ENCODE measurements around the gene MYO7A.

The MYO7A gene

DNA sequence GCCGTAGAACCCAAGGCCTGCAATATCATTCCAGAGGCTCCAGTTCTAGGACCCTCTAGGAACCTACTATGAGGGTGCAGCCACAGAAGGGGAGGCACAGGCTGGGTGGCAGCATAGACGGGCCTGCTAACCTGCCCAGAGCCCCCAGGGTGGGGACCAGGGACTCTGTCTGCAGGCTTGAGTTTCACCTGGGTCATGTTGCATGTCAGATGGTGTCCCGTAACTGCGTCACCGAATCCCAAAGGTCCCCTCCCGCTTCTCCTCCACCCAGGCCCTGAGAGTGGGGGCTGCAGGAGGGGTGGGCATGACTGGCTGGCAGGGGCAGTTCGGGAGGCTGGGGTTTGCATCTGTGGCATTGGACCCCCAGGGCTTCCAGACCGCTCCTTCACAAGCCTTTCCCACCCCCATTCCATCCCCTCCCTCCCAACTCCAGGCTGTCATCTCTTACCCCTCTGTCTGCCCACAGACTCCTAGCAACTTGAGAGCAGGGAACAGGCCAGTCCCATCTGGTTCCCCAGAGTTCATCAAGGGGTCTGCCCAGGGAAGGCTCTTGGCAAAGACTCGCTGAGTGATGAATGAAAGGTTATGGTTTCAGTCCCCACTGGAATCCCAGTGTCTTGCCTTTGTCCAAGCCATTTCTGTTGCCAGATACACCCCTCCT is 16.3 kb downstream of the MYO7A start:
- no peak for TF ChIP-seq EZH2 (IDR thresholded peaks at IDR 0.05; ENCODE audit: borderline replicate concordance, low read length)
- TF ChIP-seq, protein P1, sequence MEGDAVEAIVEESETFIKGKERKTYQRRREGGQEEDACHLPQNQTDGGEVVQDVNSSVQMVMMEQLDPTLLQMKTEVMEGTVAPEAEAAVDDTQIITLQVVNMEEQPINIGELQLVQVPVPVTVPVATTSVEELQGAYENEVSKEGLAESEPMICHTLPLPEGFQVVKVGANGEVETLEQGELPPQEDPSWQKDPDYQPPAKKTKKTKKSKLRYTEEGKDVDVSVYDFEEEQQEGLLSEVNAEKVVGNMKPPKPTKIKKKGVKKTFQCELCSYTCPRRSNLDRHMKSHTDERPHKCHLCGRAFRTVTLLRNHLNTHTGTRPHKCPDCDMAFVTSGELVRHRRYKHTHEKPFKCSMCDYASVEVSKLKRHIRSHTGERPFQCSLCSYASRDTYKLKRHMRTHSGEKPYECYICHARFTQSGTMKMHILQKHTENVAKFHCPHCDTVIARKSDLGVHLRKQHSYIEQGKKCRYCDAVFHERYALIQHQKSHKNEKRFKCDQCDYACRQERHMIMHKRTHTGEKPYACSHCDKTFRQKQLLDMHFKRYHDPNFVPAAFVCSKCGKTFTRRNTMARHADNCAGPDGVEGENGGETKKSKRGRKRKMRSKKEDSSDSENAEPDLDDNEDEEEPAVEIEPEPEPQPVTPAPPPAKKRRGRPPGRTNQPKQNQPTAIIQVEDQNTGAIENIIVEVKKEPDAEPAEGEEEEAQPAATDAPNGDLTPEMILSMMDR (IDR thresholded peaks at IDR 0.05; ENCODE audit: low read length), result no peak
- Histone ChIP-seq H3K4me1 (ENCODE audit: insufficient read depth, low read length, severe bottlenecking) (no peaks in the 10 kb centered on the region), H3K9me2 (ENCODE audit: low read depth, low read length) (no peaks in the 10 kb centered on the region), H3K9ac (ENCODE audit: low read length) (no peak overlapping the region), H3K4me3 (ENCODE audit: low read depth, low read length, poor library complexity, severe bottlenecking) (no peak overlapping the region), H3K4me2 (ENCODE audit: low read length) (no peak overlapping the region), H3F3A (ENCODE audit: insufficient read depth, low read length) (no peaks in the 10 kb centered on the region), H3K9me3 (ENCODE audit: low read length) (no peaks in the 10 kb centered on the region), H3K27me3 (ENCODE audit: insufficient read depth, low read length) (no peaks in the 10 kb centered on the region), H3K79me2 (ENCODE audit: insufficient read depth, low read length) (no peaks in the 10 kb centered on the region), H2AFZ (ENCODE audit: low read length) (no peak overlapping the region), H3K27ac (ENCODE audit: low read depth, low read length, poor library complexity, severe bottlenecking) (no peak overlapping the region), H4K20me1 (ENCODE audit: insufficient read depth, low read length) (no peaks in the 10 kb centered on the region), H3K36me3 (ENCODE audit: insufficient read depth, low read length) (no peaks in the 10 kb centered on the region)

DNA sequence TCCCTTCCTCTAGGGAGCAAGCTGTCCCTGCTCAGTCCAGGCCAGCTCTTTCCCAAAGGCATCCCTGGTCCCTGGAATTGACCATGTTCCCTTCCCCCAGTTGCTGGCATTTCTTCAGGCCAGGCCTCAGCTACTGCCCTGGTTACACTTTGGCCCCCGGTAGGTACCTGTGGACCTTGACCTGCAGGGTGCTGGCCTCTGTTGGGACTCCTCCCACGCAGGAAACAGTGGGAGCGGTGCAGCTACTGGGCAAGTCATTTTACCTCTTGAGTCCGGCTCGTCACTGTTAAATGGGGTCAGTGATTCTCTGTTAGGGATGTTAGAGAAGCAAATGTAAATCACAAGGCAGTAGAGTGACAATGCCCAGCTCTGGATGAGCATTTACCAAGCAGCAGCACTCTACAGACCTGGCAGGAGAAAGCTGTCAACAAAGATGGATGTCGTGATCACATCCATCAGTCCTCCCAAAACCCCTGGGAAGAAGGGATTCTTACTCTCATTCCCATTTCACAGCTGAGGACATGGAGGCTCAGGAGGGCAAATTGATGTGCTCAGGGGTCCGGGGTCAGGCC is 16.9 kb downstream of the MYO7A start:
- Histone ChIP-seq H2AFZ (ENCODE audit: low read length) (no peak overlapping the region), H3K4me3 (ENCODE audit: low read depth, low read length, poor library complexity, severe bottlenecking) (no peak overlapping the region), H3K4me2 (ENCODE audit: low read length) (no peak overlapping the region), H3K79me2 (ENCODE audit: insufficient read depth, low read length) (no peaks in the 10 kb centered on the region), H3K36me3 (ENCODE audit: insufficient read depth, low read length) (no peaks in the 10 kb centered on the region), H3F3A (ENCODE audit: insufficient read depth, low read length) (no peaks in the 10 kb centered on the region), H3K27ac (ENCODE audit: low read depth, low read length, poor library complexity, severe bottlenecking) (no peak overlapping the region), H3K4me1 (ENCODE audit: insufficient read depth, low read length, severe bottlenecking) (no peaks in the 10 kb centered on the region), H3K9ac (ENCODE audit: low read length) (no peak overlapping the region), H3K9me2 (ENCODE audit: low read depth, low read length) (no peaks in the 10 kb centered on the region), H3K27me3 (ENCODE audit: insufficient read depth, low read length) (no peaks in the 10 kb centered on the region; the same call in 1 of the 2 replicates), H4K20me1 (ENCODE audit: insufficient read depth, low read length) (no peaks in the 10 kb centered on the region), H3K9me3 (ENCODE audit: low read length) (no peaks in the 10 kb centered on the region)
- TF ChIP-seq EZH2 (IDR thresholded peaks at IDR 0.05; ENCODE audit: borderline replicate concordance, low read length), result no peak
- TF ChIP-seq, protein P1 (IDR thresholded peaks at IDR 0.05; ENCODE audit: low read length), result no peak

DNA sequence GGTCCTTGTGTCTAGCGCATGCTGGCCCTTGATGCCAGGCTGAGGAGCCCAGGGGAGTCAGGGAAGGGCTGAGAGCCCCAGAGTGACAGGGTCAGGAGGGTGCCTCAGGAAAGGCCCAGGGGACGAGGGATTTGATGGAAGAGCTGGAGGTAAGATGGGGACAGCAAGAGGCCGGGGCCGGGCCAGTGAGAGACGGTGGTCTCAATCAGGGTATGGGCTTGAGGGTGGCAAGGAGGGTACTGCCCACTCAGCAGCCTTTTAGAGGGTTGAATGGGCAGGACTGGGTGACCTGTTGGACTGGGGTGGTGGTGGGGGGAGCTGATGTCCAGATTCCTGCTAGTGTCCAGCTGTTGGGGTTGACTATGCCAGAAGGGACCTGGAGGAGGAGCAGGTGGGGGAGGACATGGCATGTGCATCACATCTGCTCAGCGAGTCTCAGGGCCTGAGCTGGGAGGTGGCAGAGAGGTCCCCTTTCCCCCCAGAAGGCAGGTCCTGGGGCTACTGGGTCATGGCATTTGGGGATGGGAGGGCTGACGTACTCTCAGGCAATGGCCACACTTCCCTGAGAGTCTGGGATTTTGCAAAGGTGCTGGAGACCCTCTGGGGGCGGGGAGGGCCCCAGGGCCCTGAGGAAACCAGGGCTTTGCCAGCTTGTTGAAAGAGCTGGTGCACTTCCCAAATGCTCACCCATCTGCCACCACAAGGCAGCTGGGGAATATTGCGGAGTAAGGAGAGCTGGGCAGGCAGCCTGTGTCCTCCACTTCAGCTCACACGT is 18.4 kb downstream of the MYO7A start:
- TF ChIP-seq EZH2 (IDR thresholded peaks at IDR 0.05; ENCODE audit: borderline replicate concordance, low read length), result no peak
- TF ChIP-seq, protein P1 (IDR thresholded peaks at IDR 0.05; ENCODE audit: low read length), result no peak
- H3K27me3 ChIP-seq (ENCODE audit: insufficient read depth, low read length), result no peaks in the 10 kb centered on the region; the same call in 1 of the 2 replicates

More for the DNA sequence above, 18.4 kb downstream of the MYO7A start:
- no peak overlapping the region for H3K4me3 ChIP-seq (ENCODE audit: low read depth, low read length, poor library complexity, severe bottlenecking)
- no peaks in the 10 kb centered on the region for H4K20me1 ChIP-seq (ENCODE audit: insufficient read depth, low read length)
- no peaks in the 10 kb centered on the region for H3F3A ChIP-seq (ENCODE audit: insufficient read depth, low read length)
- H2AFZ ChIP-seq (ENCODE audit: low read length), result no peak overlapping the region
- H3K4me2 ChIP-seq (ENCODE audit: low read length), result no peak overlapping the region
- no peak overlapping the region for H3K9ac ChIP-seq (ENCODE audit: low read length)
- no peaks in the 10 kb centered on the region for H3K9me2 ChIP-seq (ENCODE audit: low read depth, low read length)
- no peaks in the 10 kb centered on the region for H3K79me2 ChIP-seq (ENCODE audit: insufficient read depth, low read length)
- no peak overlapping the region for H3K27ac ChIP-seq (ENCODE audit: low read depth, low read length, poor library complexity, severe bottlenecking)
- H3K9me3 ChIP-seq (ENCODE audit: low read length), result no peaks in the 10 kb centered on the region
- H3K36me3 ChIP-seq (ENCODE audit: insufficient read depth, low read length), result no peaks in the 10 kb centered on the region
- no peaks in the 10 kb centered on the region for H3K4me1 ChIP-seq (ENCODE audit: insufficient read depth, low read length, severe bottlenecking)

Measured in OCI-LY1 (cell line).